H1 (cell line): ENCODE data around the gene CDC73. TPM values are rescaled to one million over a fixed set of nuclear protein-coding genes. Genes with fewer than 3 reads are reported as not detected.

ENCODE experiments used
- CTCF ChIA-PET: fragments of 300-600 bp; sonication (Branson Sonifier 250); formaldehyde crosslinking; loops from one replicate; lab custom pipeline; 2021; ENCODE audit not compliant: partially characterized antibody; lab: Charles Lee
- POLR2A ChIA-PET: fragments of 300-600 bp; sonication (Branson Sonifier 250); formaldehyde crosslinking; loops from one replicate; lab custom pipeline; 2021; ENCODE audit warnings: inconsistent platforms; ENCODE audit not compliant: partially characterized antibody; lab: Charles Lee
- DNase-seq, 2 experiments: peaks; one replicate each; pipeline versions ENCODE4 v3.0.0 to v3.0.0-alpha.2; 2010 to 2022; ENCODE audit warnings: low spot score in 2 of 2, low read depth in 1 of 2, mixed read lengths in 1 of 2
- FAIRE-seq: peaks from 2 replicates; lab custom pipeline; 2011; peaks lifted over from hg19 to GRCh38; lab: Jason Lieb, UNC
- H2AFZ ChIP-seq: 2 replicates; pipeline ENCODE4 v1.8.1; 2012; ENCODE audit warnings: low read length, inconsistent platforms
- H2AK5ac ChIP-seq: 2 replicates; pipeline ENCODE4 v1.6.1; 2013; ENCODE audit warnings: low read depth, low read length
- H2BK120ac ChIP-seq: replicated peaks from 2 replicates; pipeline ENCODE3; 2013; ENCODE audit warnings: low read depth, low read length, inconsistent platforms
- H2BK12ac ChIP-seq: 2 replicates; pipeline ENCODE4 v1.6.1; 2013; ENCODE audit warnings: low read depth, low read length
- H2BK15ac ChIP-seq: 2 replicates; pipeline ENCODE4 v1.6.1; 2013; ENCODE audit warnings: low read length
- H2BK20ac ChIP-seq: 2 replicates; pipeline ENCODE4 v1.6.1; 2013; ENCODE audit warnings: low read length
- H2BK5ac ChIP-seq: 2 replicates; pipeline ENCODE4 v1.6.1; 2013; ENCODE audit warnings: low read depth, low read length
- H3K14ac ChIP-seq: 2 replicates; pipeline ENCODE4 v1.6.1; 2013; ENCODE audit warnings: inconsistent platforms; ENCODE audit not compliant: insufficient read length
- H3K18ac ChIP-seq: 2 replicates; pipeline ENCODE4 v1.6.1; 2013; ENCODE audit warnings: low read length; ENCODE audit errors: extremely low read depth
- H3K23ac ChIP-seq: 2 replicates; pipeline ENCODE4 v1.6.1; 2013; ENCODE audit warnings: inconsistent platforms; ENCODE audit not compliant: insufficient read length
- H3K23me2 ChIP-seq: 2 replicates; pipeline ENCODE4 v1.6.1; 2013; ENCODE audit warnings: low read depth, low read length
- H3K27ac ChIP-seq: 2 replicates; pipeline ENCODE4 v1.6.1; 2011; ENCODE audit warnings: low read depth, low read length, inconsistent platforms
- H3K27me3 ChIP-seq, 4 experiments: replicated peaks in 1 of 4; 1 replicate in 1 of 4; 2 replicates in 3 of 4; pipeline versions ENCODE4 v1.6.1 to v1.8.1; 2011 to 2013; ENCODE audit warnings: low read length in 3 of 4, mild to moderate bottlenecking in 3 of 4, inconsistent platforms in 2 of 4, mixed read lengths in 2 of 4, moderate library complexity in 1 of 4; ENCODE audit not compliant: control insufficient read depth in 3 of 4, insufficient read depth in 3 of 4; ENCODE audit errors: extremely low read depth in 1 of 4
- H3K36me3 ChIP-seq, 4 experiments: 2 replicates each; pipeline versions ENCODE4 v1.6.1 to v1.8.1; 2011 to 2013; ENCODE audit warnings: mild to moderate bottlenecking in 4 of 4, low read length in 3 of 4, moderate library complexity in 2 of 4, control low read depth in 1 of 4, inconsistent platforms in 1 of 4; ENCODE audit not compliant: insufficient read depth in 4 of 4, control insufficient read depth in 2 of 4
- H3K4ac ChIP-seq: replicated peaks from 2 replicates; pipeline ENCODE3; 2013; ENCODE audit warnings: low read length, low read depth, mixed read lengths, inconsistent platforms; ENCODE audit not compliant: insufficient read length
- H3K4me1 ChIP-seq, 4 experiments: replicated peaks in 1 of 4; 1 replicate in 1 of 4; 2 replicates in 3 of 4; pipeline versions ENCODE4 v1.6.1 to v1.8.1; 2011 to 2013; ENCODE audit warnings: low read length in 3 of 4, inconsistent platforms in 2 of 4, mixed read lengths in 1 of 4; ENCODE audit not compliant: insufficient read depth in 4 of 4, control insufficient read depth in 3 of 4
- H3K4me2 ChIP-seq, 2 experiments: 2 replicates each; pipeline versions ENCODE4 v1.6.1 to v1.8.1; 2011 to 2013; ENCODE audit warnings: low read depth in 2 of 2, low read length in 2 of 2, control low read depth in 1 of 2, inconsistent platforms in 1 of 2, mild to moderate bottlenecking in 1 of 2; ENCODE audit not compliant: insufficient read depth in 1 of 2
- H3K4me3 ChIP-seq, 4 experiments: fragments of 200-600, 300-600 bp in 1 of 4; sonication (generic), shearing (Covaris generic), sonication (Bioruptor Twin) in 1 of 4; 2 replicates each; pipeline versions ENCODE4 v1.5.1 to v1.8.1; 2011 to 2016; ENCODE audit warnings: low read length in 4 of 4, low read depth in 3 of 4, control low read depth in 2 of 4, inconsistent platforms in 2 of 4, mild to moderate bottlenecking in 2 of 4, mixed read lengths in 1 of 4, moderate library complexity in 1 of 4; ENCODE audit not compliant: insufficient read depth in 2 of 4; ENCODE audit errors: extremely low read depth in 1 of 4
- H3K56ac ChIP-seq: replicated peaks from 2 replicates; pipeline ENCODE3; 2013; ENCODE audit warnings: low read depth, mild to moderate bottlenecking, mixed read lengths, low read length, inconsistent platforms; ENCODE audit not compliant: insufficient read length
- H3K79me1 ChIP-seq: 2 replicates; pipeline ENCODE4 v1.6.1; 2013; ENCODE audit warnings: low read depth, low read length, control low read depth
- H3K79me2 ChIP-seq, 2 experiments: 2 replicates each; pipeline versions ENCODE4 v1.6.1 to v1.8.1; 2012 to 2013; ENCODE audit warnings: low read length in 2 of 2, mild to moderate bottlenecking in 2 of 2, inconsistent platforms in 1 of 2; ENCODE audit not compliant: insufficient read depth in 2 of 2, control insufficient read depth in 1 of 2
- H3K9ac ChIP-seq, 4 experiments: replicated peaks in 1 of 4; 1 replicate in 1 of 4; 2 replicates in 3 of 4; pipeline versions ENCODE4 v1.6.1 to v1.8.1; 2011 to 2013; ENCODE audit warnings: low read depth in 3 of 4, low read length in 3 of 4, control low read depth in 2 of 4, mild to moderate bottlenecking in 2 of 4, moderate library complexity in 2 of 4, inconsistent platforms in 1 of 4; ENCODE audit errors: extremely low read depth in 1 of 4
- H3K9me3 ChIP-seq, 2 experiments: 2 replicates each; pipeline versions ENCODE4 v1.6.1 to v1.8.1; 2012 to 2013; ENCODE audit warnings: mild to moderate bottlenecking in 2 of 2, moderate library complexity in 2 of 2, control low read depth in 1 of 2, inconsistent platforms in 1 of 2, low read depth in 1 of 2, low read length in 1 of 2, mixed read lengths in 1 of 2; ENCODE audit not compliant: insufficient read depth in 2 of 2
- H4K20me1 ChIP-seq, 2 experiments: replicated peaks in 1 of 2; 2 replicates each; pipeline versions ENCODE3 to v1.8.1; 2011 to 2013; ENCODE audit warnings: inconsistent platforms in 2 of 2, low read length in 2 of 2, mild to moderate bottlenecking in 1 of 2; ENCODE audit not compliant: insufficient read depth in 2 of 2, control insufficient read depth in 1 of 2
- H4K5ac ChIP-seq: 2 replicates; pipeline ENCODE4 v1.6.1; 2013; ENCODE audit warnings: low read length, low read depth, mixed read lengths, inconsistent platforms; ENCODE audit not compliant: insufficient read length
- H4K8ac ChIP-seq: 2 replicates; pipeline ENCODE4 v1.8.0; 2013; ENCODE audit warnings: mild to moderate bottlenecking, moderate library complexity, low read length, inconsistent platforms; ENCODE audit not compliant: insufficient read depth; ENCODE audit errors: extremely low read depth
- H4K91ac ChIP-seq: replicated peaks from 2 replicates; pipeline ENCODE3; 2013; ENCODE audit warnings: low read length, mixed read lengths, inconsistent platforms; ENCODE audit not compliant: insufficient read length
- BACH1 ChIP-seq: IDR thresholded peaks from 2 replicates; pipeline ENCODE4 v1.6.1; 2012; ENCODE audit warnings: low read length, improper control_type of control experiment
- CHD1 ChIP-seq: IDR thresholded peaks from 2 replicates; pipeline ENCODE4 v1.6.1; 2012; ENCODE audit warnings: low read depth, low read length, improper control_type of control experiment
- E2F6 ChIP-seq: IDR thresholded peaks from 2 replicates; pipeline ENCODE4 v1.6.1; 2012; ENCODE audit warnings: inconsistent platforms
- EP300 ChIP-seq, 2 experiments: IDR thresholded peaks; 1 replicate in 1 of 2; 2 replicates in 1 of 2; pipeline ENCODE4 v1.6.1; 2011 to 2012; ENCODE audit warnings: low read depth in 2 of 2, low read length in 2 of 2, mild to moderate bottlenecking in 2 of 2, borderline replicate concordance in 1 of 2, inconsistent platforms in 1 of 2, moderate library complexity in 1 of 2
- GABPA ChIP-seq: IDR thresholded peaks from 2 replicates; pipeline ENCODE4 v1.6.1; 2011; ENCODE audit warnings: mild to moderate bottlenecking, low read length, moderate library complexity, borderline replicate concordance; ENCODE audit not compliant: insufficient read depth
- GTF2F1 ChIP-seq: IDR thresholded peaks from 2 replicates; pipeline ENCODE4 v1.6.1; 2012; ENCODE audit warnings: low read depth, low read length, improper control_type of control experiment, borderline replicate concordance
- KDM1A ChIP-seq: fragments of 200-600, 300-600 bp; sonication (generic); IDR thresholded peaks from 2 replicates; pipeline ENCODE4 v1.7.1; 2016; ENCODE audit warnings: mild to moderate bottlenecking, low read length, borderline replicate concordance
- KDM5A ChIP-seq: fragments of 200-600 bp; IDR thresholded peaks from 2 replicates; pipeline ENCODE4 v1.7.1; 2012; ENCODE audit warnings: mild to moderate bottlenecking, low read length, inconsistent platforms, mixed read lengths
- SIN3A ChIP-seq, 2 experiments: IDR thresholded peaks in 1 of 2; conservative IDR thresholded peaks in 1 of 2; 2 replicates each; pipeline ENCODE4 v1.6.1; 2011 to 2012; ENCODE audit warnings: low read length in 2 of 2, improper control_type of control experiment in 1 of 2, low read depth in 1 of 2, mild to moderate bottlenecking in 1 of 2
- SIX5 ChIP-seq: IDR thresholded peaks from 2 replicates; pipeline ENCODE4 v1.6.1; 2011; ENCODE audit warnings: mild to moderate bottlenecking, low read depth, low read length
- TCF12 ChIP-seq: IDR thresholded peaks from 2 replicates; pipeline ENCODE4 v1.6.1; 2011; ENCODE audit warnings: low read depth, mild to moderate bottlenecking, low read length
- USF2 ChIP-seq: IDR thresholded peaks from 2 replicates; pipeline ENCODE4 v1.6.1; 2011; ENCODE audit warnings: low read length, improper control_type of control experiment
- WGBS, 2 experiments: shearing (Covaris generic) in 1 of 2; methylation state at CpG; one replicate each; pipeline versions ENCODE4 v1.1.6 to v1.1.7; 2013 to 2015; ENCODE audit warnings: low lambda C conversion rate in 2 of 2, mixed read lengths in 2 of 2, inconsistent platforms in 1 of 2, low coverage in 1 of 2, missing lambda C conversion rate in 1 of 2; ENCODE audit not compliant: insufficient replicate concordance in 2 of 2, insufficient coverage in 1 of 2, insufficient read length in 1 of 2; ENCODE audit errors: extremely low coverage in 1 of 2, missing lambda C conversion rate in 1 of 2; 5-methylcytosine and 5-hydroxymethylcytosine counted together
- polyA plus RNA-seq, 7 experiments: library from polyadenylated mRNA; depleted of rRNA in 3 of 7; stranded (reverse) in 5 of 7; unstranded in 2 of 7; fragments of >200 nt in 5 of 7; fragments of 200-250 nt in 2 of 7; gene quantifications; 1 replicate in 5 of 7; 2 replicates in 1 of 7; 4 replicates in 1 of 7; pipeline versions ENCODE4 v1.2.1 to v1.2.3, GENCODE V29; 2011 to 2013; ENCODE audit warnings: missing spikeins in 2 of 7, mixed read lengths in 2 of 7
- total RNA-seq: library from RNA; stranded (reverse); fragmentation: NEBNext Ultra II Directional; extraction: Animal tissue kit (Norgen Biotek cat#: 25700); gene quantifications from 2 replicates; pipeline ENCODE4 v1.2.1, GENCODE V29; 2021

The CDC73 gene
- total and polyA plus RNA-seq, 2 of the 8 experiments (the other 6 are each of a cell fraction or from before 2014, with no cell fraction given) = 9.8 to 64.0 TPM

- POLR2A ChIA-PET = interaction anchor here (0.6 kb wide), 1 partner anchor 32 kb away, joined by 3 read pairs; no protein-coding TSS in a partner anchor
- no peak for FAIRE-seq
- H3K4ac ChIP-seq = no peak overlapping the region
- no peak for TF ChIP-seq GTF2F1
- TF ChIP-seq USF2 = no peak
- TF ChIP-seq BACH1 = no peak
- no peak for TF ChIP-seq KDM5A
- no peak for TF ChIP-seq E2F6
- TF ChIP-seq TCF12 = no peak
- TF ChIP-seq SIX5 = no peak
- TF ChIP-seq CHD1 = no peak
- no peak for TF ChIP-seq GABPA
- no peak for TF ChIP-seq EP300 (IDR thresholded peaks at IDR 0.05; ENCODE audit: borderline replicate concordance in 1 of 2, low read depth in 2 of 2, low read length in 2 of 2)
- TF ChIP-seq SIN3A (conservative IDR thresholded peaks at IDR 0.05 in 1 of 2, IDR thresholded peaks at IDR 0.05 in 1 of 2; ENCODE audit: low read depth in 1 of 2, low read length in 2 of 2) = no peak
- TF ChIP-seq KDM1A = no peak
Observed at GRCh38 chr1:193293726-193294125, 171.9 kb downstream of the CDC73 start.

More at GRCh38 chr1:193293726-193294125, 171.9 kb downstream of the CDC73 start:
- no peak overlapping the region for H3K18ac ChIP-seq
- H2AFZ ChIP-seq = no peak overlapping the region
- no peaks in the 10 kb centered on the region for H3K36me3 ChIP-seq
- H3K23me2 ChIP-seq = no peaks in the 10 kb centered on the region
- 85% methylated on average over 2 of the region's 2 CpGs; no CpG with 5 or more reads in 1 of the 2 experiments for WGBS, 2 experiments
- peaks cover 0 to 2% (median 0%) of the 10 kb centered on the region in 4 experiments; a peak in 1 of 7 replicates for H3K4me1 ChIP-seq
- H4K20me1 ChIP-seq = no peaks in the 10 kb centered on the region
- no peaks in the 10 kb centered on the region for H3K79me2 ChIP-seq
- H3K9me3 ChIP-seq = no peaks in the 10 kb centered on the region
- H3K27me3 ChIP-seq = no peaks in the 10 kb centered on the region
- H3K4me2 ChIP-seq = no peak overlapping the region
- H3K79me1 ChIP-seq = no peaks in the 10 kb centered on the region
- H3K23ac ChIP-seq = no peak overlapping the region
- H3K27ac ChIP-seq = no peak overlapping the region
- H2BK5ac ChIP-seq = no peak overlapping the region
- H3K56ac ChIP-seq = no peak overlapping the region
- H2BK12ac ChIP-seq = no peak overlapping the region
- no peak overlapping the region for H4K5ac ChIP-seq
- H3K14ac ChIP-seq = no peak overlapping the region
- CTCF ChIA-PET = interaction anchor here (1.3 kb wide), 2 partner anchors 17 to 19 kb away, joined by 3 to 4 read pairs; no protein-coding TSS in a partner anchor
- H4K91ac ChIP-seq = no peak overlapping the region
- H2BK20ac ChIP-seq = no peak overlapping the region
- H2AK5ac ChIP-seq = no peak overlapping the region
- DNase-seq = no peak
- no peak overlapping the region for H3K9ac ChIP-seq
- H2BK120ac ChIP-seq = no peak overlapping the region
- H4K8ac ChIP-seq = no peak overlapping the region
- no peak overlapping the region for H3K4me3 ChIP-seq
- no peak overlapping the region for H2BK15ac ChIP-seq
